ENCODE results near the gene ATP5F1D. TPM values are rescaled to one million over a fixed set of nuclear protein-coding genes. Genes with fewer than 3 reads are reported as not detected.
A peak's percentile ranks its signal among the peaks of the same experiment; 100 is the strongest.
"Not testable (repeated sequence)": the region's sequence is repeated elsewhere in the genome, so short reads cannot be mapped to it uniquely, and the experiment has no call there.

ATP5F1D gene
- polyA plus RNA-seq (2012; ENCODE audit: low read depth, missing spikeins), result 209 TPM

- TF ChIP-seq TAF1 (IDR thresholded peaks at IDR 0.05; ENCODE audit: low read depth, low read length), result peak; percentile 30; the same call in 1 of the 2 replicates
- no peak for TF ChIP-seq SPI1 (IDR thresholded peaks at IDR 0.05; ENCODE audit: low read depth, low read length)
- no peak for TF ChIP-seq POLR2A (IDR thresholded peaks at IDR 0.05; ENCODE audit: low read depth, low read length)
- FAIRE-seq (peak; percentile 100), DNase-seq (ENCODE audit: insufficient read length, low spot score) (peak; percentile 98)
These were observed at the start of gene ATP5F1D for GRCh38 chr19:1241417-1242095. ATP5F1D (plus strand) TSS chr19:1241751; CDS start chr19:1241851, 100 bp downstream.

DNA sequence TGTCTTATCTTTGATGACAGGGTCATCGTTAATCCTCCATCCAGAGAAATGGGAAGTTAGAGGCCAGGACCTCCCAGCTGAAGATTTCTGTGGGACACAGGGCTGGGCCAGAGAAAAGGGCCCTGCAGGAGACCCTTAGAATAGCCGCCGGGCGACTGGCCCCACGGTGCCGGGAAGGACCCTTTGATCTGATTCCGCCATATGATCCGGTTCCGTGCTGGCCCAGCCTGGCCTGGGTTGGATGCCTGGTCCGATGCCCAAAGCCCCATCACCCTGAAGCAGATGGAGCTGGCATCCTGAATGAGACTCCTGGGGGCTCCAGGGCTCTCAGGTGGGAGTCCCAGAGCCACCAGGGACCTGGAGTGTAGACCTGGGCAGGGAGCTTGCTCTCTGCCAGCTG lies 42.0 kb upstream of the ATP5F1D start:
- no peak for TF ChIP-seq POLR2AphosphoS5 (IDR thresholded peaks at IDR 0.05; ENCODE audit: low read depth, low read length)
- TF ChIP-seq PAX5 (IDR thresholded peaks at IDR 0.05; ENCODE audit: insufficient read depth, low read length, severe bottlenecking), result no peak
- TF ChIP-seq SPI1 (IDR thresholded peaks at IDR 0.05; ENCODE audit: low read depth, low read length), result no peak
- no peak for TF ChIP-seq POU2F2 (IDR thresholded peaks at IDR 0.05; ENCODE audit: low read depth, low read length)
- TF ChIP-seq TAF1 (IDR thresholded peaks at IDR 0.05; ENCODE audit: low read depth, low read length), result no peak
- FAIRE-seq, result no peak

GRCh38 chr19:1200614-1201013 lies 40.9 kb upstream of the ATP5F1D start:
- not testable (repeated sequence) for FAIRE-seq; DNase-seq (ENCODE audit: insufficient read length, low spot score)

More for the DNA sequence above, 42.0 kb upstream of the ATP5F1D start:
- DNase-seq (ENCODE audit: insufficient read length, low spot score), result no peak

- FAIRE-seq (peak; percentile 99), DNase-seq (ENCODE audit: insufficient read length, low spot score) (peak; percentile 100)
- TF ChIP-seq SPI1 (IDR thresholded peaks at IDR 0.05; ENCODE audit: low read depth, low read length) (no peak), POLR2A (IDR thresholded peaks at IDR 0.05; ENCODE audit: low read depth, low read length) (peak; percentile 34; the same call in 1 of the 2 replicates), TAF1 (IDR thresholded peaks at IDR 0.05; ENCODE audit: low read depth, low read length) (peak; percentile 81)
These were observed 36.1 kb upstream of the ATP5F1D start, which contains the start of gene STK11 for GRCh38 chr19:1205114-1206099. STK11 (plus strand) TSS chr19:1205778; CDS start chr19:1206914, 1,136 bp downstream.

DNA sequence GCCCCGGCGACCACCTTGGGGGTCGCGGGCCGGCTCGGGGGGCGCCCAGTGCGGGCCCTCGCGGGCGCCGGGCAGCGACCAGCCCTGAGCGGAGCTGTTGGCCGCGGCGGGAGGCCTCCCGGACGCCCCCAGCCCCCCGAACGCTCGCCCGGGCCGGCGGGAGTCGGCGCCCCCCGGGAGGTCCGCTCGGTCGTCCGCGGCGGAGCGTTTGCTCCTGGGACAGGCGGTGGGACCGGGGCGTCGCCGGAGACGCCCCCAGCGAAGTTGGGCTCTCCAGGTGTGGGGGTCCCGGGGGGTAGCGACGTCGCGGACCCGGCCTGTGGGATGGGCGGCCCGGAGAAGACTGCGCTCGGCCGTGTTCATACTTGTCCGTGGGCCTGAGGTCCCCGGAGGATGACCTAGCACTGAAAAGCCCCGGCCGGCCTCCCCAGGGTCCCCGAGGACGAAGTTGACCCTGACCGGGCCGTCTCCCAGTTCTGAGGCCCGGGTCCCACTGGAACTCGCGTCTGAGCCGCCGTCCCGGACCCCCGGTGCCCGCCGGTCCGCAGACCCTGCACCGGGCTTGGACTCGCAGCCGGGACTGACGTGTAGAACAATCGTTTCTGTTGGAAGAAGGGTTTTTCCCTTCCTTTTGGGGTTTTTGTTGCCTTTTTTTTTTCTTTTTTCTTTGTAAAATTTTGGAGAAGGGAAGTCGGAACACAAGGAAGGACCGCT lies 35.2 kb upstream of the ATP5F1D start:
- no peak for DNase-seq (ENCODE audit: insufficient read length, low spot score)
- FAIRE-seq, result peak; percentile 52
- TF ChIP-seq TAF1 (IDR thresholded peaks at IDR 0.05; ENCODE audit: low read depth, low read length) (no peak), PAX5 (IDR thresholded peaks at IDR 0.05; ENCODE audit: insufficient read depth, low read length, severe bottlenecking) (no peak), SPI1 (IDR thresholded peaks at IDR 0.05; ENCODE audit: low read depth, low read length) (no peak), POLR2A (IDR thresholded peaks at IDR 0.05; ENCODE audit: low read depth, low read length) (no peak), POU2F2 (IDR thresholded peaks at IDR 0.05; ENCODE audit: low read depth, low read length) (no peak), POLR2AphosphoS5 (IDR thresholded peaks at IDR 0.05; ENCODE audit: low read depth, low read length) (no peak)

DNA sequence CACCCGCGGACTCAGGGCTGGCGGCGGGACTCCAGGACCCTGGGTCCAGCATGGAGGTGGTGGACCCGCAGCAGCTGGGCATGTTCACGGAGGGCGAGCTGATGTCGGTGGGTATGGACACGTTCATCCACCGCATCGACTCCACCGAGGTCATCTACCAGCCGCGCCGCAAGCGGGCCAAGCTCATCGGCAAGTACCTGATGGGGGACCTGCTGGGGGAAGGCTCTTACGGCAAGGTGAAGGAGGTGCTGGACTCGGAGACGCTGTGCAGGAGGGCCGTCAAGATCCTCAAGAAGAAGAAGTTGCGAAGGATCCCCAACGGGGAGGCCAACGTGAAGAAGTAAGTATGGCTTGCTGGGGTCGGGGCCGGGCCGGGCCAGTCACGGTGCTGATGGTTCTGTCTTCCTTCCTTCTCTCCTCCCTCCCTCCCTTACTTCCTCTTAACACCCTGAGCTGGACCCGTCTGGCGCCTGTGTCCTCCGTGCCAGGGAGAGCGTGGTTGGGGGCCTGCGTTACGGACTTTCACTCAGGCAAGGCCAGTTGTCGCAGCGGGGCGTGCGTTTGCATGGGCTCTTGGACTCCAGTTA lies 34.6 kb upstream of the ATP5F1D start:
- TF ChIP-seq POU2F2 (IDR thresholded peaks at IDR 0.05; ENCODE audit: low read depth, low read length), result no peak
- TF ChIP-seq SPI1 (IDR thresholded peaks at IDR 0.05; ENCODE audit: low read depth, low read length), result no peak
- no peak for TF ChIP-seq POLR2AphosphoS5 (IDR thresholded peaks at IDR 0.05; ENCODE audit: low read depth, low read length)
- no peak for TF ChIP-seq POLR2A (IDR thresholded peaks at IDR 0.05; ENCODE audit: low read depth, low read length)
- TF ChIP-seq PAX5 (IDR thresholded peaks at IDR 0.05; ENCODE audit: insufficient read depth, low read length, severe bottlenecking), result no peak
- no peak for TF ChIP-seq TAF1 (IDR thresholded peaks at IDR 0.05; ENCODE audit: low read depth, low read length)
- FAIRE-seq (no peak), DNase-seq (ENCODE audit: insufficient read length, low spot score) (peak; percentile 41)

DNA sequence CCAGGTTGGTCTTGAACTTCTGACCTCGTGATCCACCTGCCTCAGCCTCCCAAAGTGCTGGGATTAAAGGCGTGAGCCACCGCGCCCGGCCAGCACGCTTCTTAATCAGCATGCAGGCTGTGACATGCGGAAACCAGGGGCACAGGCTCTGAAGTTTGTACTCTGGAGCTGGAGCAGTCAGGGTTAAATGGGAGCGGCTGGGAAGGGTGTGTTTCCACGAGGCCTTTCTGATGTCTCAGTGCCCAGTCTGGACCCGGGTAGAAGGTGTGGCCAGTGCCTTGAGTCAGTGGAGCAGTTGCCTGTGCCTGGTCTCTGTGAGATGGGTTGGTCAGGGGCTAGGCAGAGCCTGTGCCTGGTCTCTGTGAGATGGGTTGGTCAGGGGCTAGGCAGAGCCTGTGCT lies 32.7 kb upstream of the ATP5F1D start:
- peak; percentile 5 for FAIRE-seq

DNA sequence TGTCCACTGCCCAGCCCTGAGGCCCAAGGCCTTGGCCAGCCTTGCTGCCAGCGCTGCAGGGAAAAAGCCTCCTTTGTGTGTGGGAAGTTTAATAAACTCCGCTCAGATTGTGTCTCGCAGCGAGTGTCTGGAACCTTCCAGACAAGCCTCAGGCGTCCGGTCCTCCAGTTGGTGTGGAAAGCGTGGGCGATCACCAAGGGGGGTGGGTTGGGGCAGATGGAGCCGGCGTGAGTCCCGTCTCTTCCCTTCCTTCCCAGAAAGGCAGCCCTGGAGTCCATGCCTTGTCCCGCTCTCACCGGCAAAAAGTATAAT lies 31.4 kb upstream of the ATP5F1D start:
- TF ChIP-seq TAF1 (IDR thresholded peaks at IDR 0.05; ENCODE audit: low read depth, low read length), result no peak
- no peak for TF ChIP-seq POLR2AphosphoS5 (IDR thresholded peaks at IDR 0.05; ENCODE audit: low read depth, low read length)
- no peak for TF ChIP-seq POU2F2 (IDR thresholded peaks at IDR 0.05; ENCODE audit: low read depth, low read length)
- no peak for TF ChIP-seq PAX5 (IDR thresholded peaks at IDR 0.05; ENCODE audit: insufficient read depth, low read length, severe bottlenecking)
- TF ChIP-seq POLR2A (IDR thresholded peaks at IDR 0.05; ENCODE audit: low read depth, low read length), result no peak
- no peak for TF ChIP-seq SPI1 (IDR thresholded peaks at IDR 0.05; ENCODE audit: low read depth, low read length)
- DNase-seq (ENCODE audit: insufficient read length, low spot score) (no peak), FAIRE-seq (no peak)

More for the DNA sequence above, 32.7 kb upstream of the ATP5F1D start:
- DNase-seq (ENCODE audit: insufficient read length, low spot score), result not testable (repeated sequence)

DNA sequence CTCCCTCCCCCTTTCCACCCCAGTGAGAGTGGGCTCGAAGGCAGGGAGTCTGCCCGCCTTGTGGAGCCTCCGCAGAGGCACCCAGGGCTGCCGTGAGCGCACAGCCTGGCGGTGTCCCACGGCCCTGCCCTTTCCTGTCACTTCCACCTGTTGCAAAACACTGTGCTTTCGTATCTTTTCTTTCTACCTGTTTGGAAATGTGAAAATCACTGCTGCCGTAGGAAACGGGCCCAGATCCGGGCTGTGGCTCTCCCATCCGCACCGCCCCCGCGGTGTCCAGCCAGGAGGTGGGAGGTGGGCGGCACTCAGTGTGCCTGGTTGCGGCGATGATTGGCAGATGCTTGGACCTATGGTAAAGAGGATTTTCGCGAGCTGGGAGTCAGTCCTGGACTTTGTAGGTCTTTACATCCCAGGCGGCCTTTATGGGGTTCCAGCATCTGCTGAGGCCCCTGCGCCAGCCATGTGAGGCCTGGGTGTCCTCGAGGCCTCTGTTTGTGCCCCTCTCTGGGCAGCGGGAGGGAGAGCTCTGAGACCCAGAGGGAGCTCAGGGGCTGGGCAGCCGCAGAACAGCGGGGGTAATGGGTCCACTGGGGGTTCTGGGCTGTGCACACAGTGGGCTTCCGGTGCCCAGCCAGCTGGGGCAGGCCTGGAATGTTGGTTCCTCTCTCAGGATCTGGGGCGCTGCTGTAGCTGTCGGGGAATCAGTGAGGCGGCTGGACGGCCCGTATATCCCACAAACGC lies 29.9 kb upstream of the ATP5F1D start:
- DNase-seq (ENCODE audit: insufficient read length, low spot score) (no peak), FAIRE-seq (no peak)
- TF ChIP-seq POLR2A (IDR thresholded peaks at IDR 0.05; ENCODE audit: low read depth, low read length) (no peak), SPI1 (IDR thresholded peaks at IDR 0.05; ENCODE audit: low read depth, low read length) (no peak), POLR2AphosphoS5 (IDR thresholded peaks at IDR 0.05; ENCODE audit: low read depth, low read length) (no peak), PAX5 (IDR thresholded peaks at IDR 0.05; ENCODE audit: insufficient read depth, low read length, severe bottlenecking) (no peak), TAF1 (IDR thresholded peaks at IDR 0.05; ENCODE audit: low read depth, low read length) (no peak), POU2F2 (IDR thresholded peaks at IDR 0.05; ENCODE audit: low read depth, low read length) (no peak)
